ENCODE measurements around the gene HMCN2. TPM values are rescaled to one million over a fixed set of nuclear protein-coding genes. Genes with fewer than 3 reads are reported as not detected.

Gene HMCN2
- total RNA-seq, 4 donors from 2014 or later: 1.3 to 6.3 (median 3.5) TPM

- Histone ChIP-seq H3K27me3 (peaks cover 14% of the 10 kb centered on the region), H3K4me1 (peaks cover 12% of the 10 kb centered on the region), H3K36me3 (no peaks in the 10 kb centered on the region), H3K27ac (no peak overlapping the region), H3K9me3 (no peaks in the 10 kb centered on the region), H3K4me3 (no peak overlapping the region)
- DNase-seq (ENCODE audit: low spot score in 2 of 2): no peak
- 54% methylated on average over 11 of the region's 17 CpGs for WGBS
- TF ChIP-seq EP300 (IDR thresholded peaks at IDR 0.05) (no peak), POLR2A (IDR thresholded peaks at IDR 0.05) (no peak), POLR2AphosphoS5 (IDR thresholded peaks at IDR 0.05) (no peak)
- TF ChIP-seq, protein P1, sequence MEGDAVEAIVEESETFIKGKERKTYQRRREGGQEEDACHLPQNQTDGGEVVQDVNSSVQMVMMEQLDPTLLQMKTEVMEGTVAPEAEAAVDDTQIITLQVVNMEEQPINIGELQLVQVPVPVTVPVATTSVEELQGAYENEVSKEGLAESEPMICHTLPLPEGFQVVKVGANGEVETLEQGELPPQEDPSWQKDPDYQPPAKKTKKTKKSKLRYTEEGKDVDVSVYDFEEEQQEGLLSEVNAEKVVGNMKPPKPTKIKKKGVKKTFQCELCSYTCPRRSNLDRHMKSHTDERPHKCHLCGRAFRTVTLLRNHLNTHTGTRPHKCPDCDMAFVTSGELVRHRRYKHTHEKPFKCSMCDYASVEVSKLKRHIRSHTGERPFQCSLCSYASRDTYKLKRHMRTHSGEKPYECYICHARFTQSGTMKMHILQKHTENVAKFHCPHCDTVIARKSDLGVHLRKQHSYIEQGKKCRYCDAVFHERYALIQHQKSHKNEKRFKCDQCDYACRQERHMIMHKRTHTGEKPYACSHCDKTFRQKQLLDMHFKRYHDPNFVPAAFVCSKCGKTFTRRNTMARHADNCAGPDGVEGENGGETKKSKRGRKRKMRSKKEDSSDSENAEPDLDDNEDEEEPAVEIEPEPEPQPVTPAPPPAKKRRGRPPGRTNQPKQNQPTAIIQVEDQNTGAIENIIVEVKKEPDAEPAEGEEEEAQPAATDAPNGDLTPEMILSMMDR (IDR thresholded peaks at IDR 0.05): no peak
Measured at GRCh38 chr9:130303613-130304055, 38.1 kb downstream of the HMCN2 start.

DNA sequence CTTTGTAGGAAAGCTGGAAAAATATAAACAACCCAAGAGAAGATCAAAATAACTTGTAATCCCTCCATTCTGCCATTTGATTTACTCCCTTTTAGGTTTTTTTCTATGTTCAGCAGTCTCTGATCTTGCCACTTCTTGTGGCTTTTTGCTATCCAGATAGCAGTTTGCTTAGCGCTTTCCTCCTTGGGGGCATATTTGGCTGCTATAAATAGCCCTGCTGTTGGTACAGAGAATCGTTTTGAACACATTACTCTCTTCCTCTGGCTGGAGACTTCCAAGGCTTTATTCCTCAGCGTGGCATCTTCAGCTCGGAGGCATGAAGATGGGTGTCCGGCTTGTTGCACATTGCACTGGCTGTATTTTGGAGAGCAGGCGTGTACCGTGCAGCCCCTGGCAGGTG, 38.6 kb downstream of the HMCN2 start:
- TF ChIP-seq POLR2AphosphoS5 (IDR thresholded peaks at IDR 0.05): no peak
- TF ChIP-seq EP300 (IDR thresholded peaks at IDR 0.05): no peak
- TF ChIP-seq, protein P1 (IDR thresholded peaks at IDR 0.05): no peak
- TF ChIP-seq POLR2A (IDR thresholded peaks at IDR 0.05): no peak
- Histone ChIP-seq H3K36me3 (no peaks in the 10 kb centered on the region), H3K27ac (no peak overlapping the region), H3K4me1 (peaks cover 12% of the 10 kb centered on the region), H3K27me3 (peaks cover 14% of the 10 kb centered on the region), H3K4me3 (no peak overlapping the region), H3K9me3 (no peaks in the 10 kb centered on the region)
- DNase-seq (ENCODE audit: low spot score in 2 of 2): no peak
- 30% methylated on average over 7 of the region's 7 CpGs for WGBS

DNA sequence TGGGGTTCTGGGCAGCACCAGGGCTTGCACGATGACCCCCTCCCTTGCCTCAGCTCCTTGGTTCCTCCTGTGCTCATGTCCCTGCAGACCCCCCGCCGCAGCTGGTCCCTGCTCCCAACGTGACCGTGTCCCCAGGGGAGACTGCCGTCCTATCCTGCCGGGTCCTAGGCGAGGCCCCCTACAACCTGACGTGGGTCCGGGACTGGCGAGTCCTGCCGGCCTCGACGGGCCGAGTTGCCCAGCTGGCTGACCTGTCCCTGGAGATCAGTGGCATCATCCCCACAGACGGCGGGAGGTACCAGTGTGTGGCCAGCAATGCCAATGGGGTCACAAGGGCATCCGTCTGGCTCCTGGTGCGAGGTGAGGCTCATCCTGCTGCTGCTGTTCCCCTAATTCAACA, 39.1 kb downstream of the HMCN2 start:
- no peak for TF ChIP-seq EP300 (IDR thresholded peaks at IDR 0.05)
- TF ChIP-seq POLR2A (IDR thresholded peaks at IDR 0.05): no peak
- TF ChIP-seq POLR2AphosphoS5 (IDR thresholded peaks at IDR 0.05): no peak
- TF ChIP-seq, protein P1 (IDR thresholded peaks at IDR 0.05): no peak
- no peak overlapping the region for H3K4me3 ChIP-seq
- H3K27me3 ChIP-seq: peaks cover 14% of the 10 kb centered on the region
- no peaks in the 10 kb centered on the region for H3K36me3 ChIP-seq
- H3K27ac ChIP-seq: no peak overlapping the region
- peaks cover 12% of the 10 kb centered on the region for H3K4me1 ChIP-seq
- no peak for DNase-seq (ENCODE audit: low spot score in 2 of 2)
- 44% methylated on average over 8 of the region's 19 CpGs for WGBS
- H3K9me3 ChIP-seq: no peaks in the 10 kb centered on the region

GRCh38 chr9:130305381-130305780, 39.8 kb downstream of the HMCN2 start:
- DNase-seq (ENCODE audit: low spot score in 2 of 2): no peak
- Histone ChIP-seq H3K36me3 (no peaks in the 10 kb centered on the region), H3K4me1 (peaks cover 12% of the 10 kb centered on the region), H3K9me3 (no peaks in the 10 kb centered on the region), H3K4me3 (no peak overlapping the region), H3K27me3 (peaks cover 14% of the 10 kb centered on the region), H3K27ac (no peak overlapping the region)
- WGBS: 51% methylated on average over 2 of the region's 4 CpGs
- TF ChIP-seq POLR2AphosphoS5 (IDR thresholded peaks at IDR 0.05) (no peak), POLR2A (IDR thresholded peaks at IDR 0.05) (no peak), EP300 (IDR thresholded peaks at IDR 0.05) (no peak)
- TF ChIP-seq, protein P1 (IDR thresholded peaks at IDR 0.05): no peak

GRCh38 chr9:130306823-130307666, 41.5 kb downstream of the HMCN2 start:
- Histone ChIP-seq H3K36me3 (no peaks in the 10 kb centered on the region), H3K4me3 (no peak overlapping the region), H3K4me1 (peaks cover 2% of the 10 kb centered on the region), H3K27ac (no peak overlapping the region), H3K9me3 (no peaks in the 10 kb centered on the region), H3K27me3 (peaks cover 14% of the 10 kb centered on the region)
- DNase-seq (ENCODE audit: low spot score in 2 of 2): no peak
- 86% methylated on average over 17 of the region's 21 CpGs for WGBS
- TF ChIP-seq POLR2A (IDR thresholded peaks at IDR 0.05): no peak
- TF ChIP-seq EP300 (IDR thresholded peaks at IDR 0.05): no peak
- no peak for TF ChIP-seq POLR2AphosphoS5 (IDR thresholded peaks at IDR 0.05)
- TF ChIP-seq, protein P1 (IDR thresholded peaks at IDR 0.05): no peak

Data from suprapubic skin (tissue), 4 donors.